ENCODE data around the gene SLC16A11.

The SLC16A11 gene

GRCh38 chr17:7027335-7027734 lies 16.6 kb downstream of the SLC16A11 start:
- no peak overlapping the region for H3K4ac ChIP-seq (ENCODE audit: low read depth, low read length)
- no peak overlapping the region for H3K9ac ChIP-seq (ENCODE audit: low read length)
- H3K36me3 ChIP-seq (ENCODE audit: control insufficient read depth, insufficient read depth, low read length) = no peaks in the 10 kb centered on the region
- no peak overlapping the region for H3K56ac ChIP-seq (ENCODE audit: low read length)
- DNase-seq = no peak
- H3K27ac ChIP-seq (ENCODE audit: low read depth, low read length) = no peak overlapping the region
- no peaks in the 10 kb centered on the region for H3K79me1 ChIP-seq (ENCODE audit: low read length)
- no peak overlapping the region for H3K23ac ChIP-seq (ENCODE audit: low read length)
- no peak overlapping the region for H2BK120ac ChIP-seq (ENCODE audit: low read depth, low read length)
- WGBS (ENCODE audit: extremely low coverage, insufficient coverage, low lambda C conversion rate) = no CpG with 5 or more reads among the region's 13 CpGs
- H3K27me3 ChIP-seq (ENCODE audit: insufficient read depth, low read length, poor library complexity) = no peaks in the 10 kb centered on the region
- H2AK5ac ChIP-seq (ENCODE audit: low read length) = no peak overlapping the region
- no peak overlapping the region for H3K4me2 ChIP-seq (ENCODE audit: low read length)
- H3K4me3 ChIP-seq (ENCODE audit: low read length) = no peak overlapping the region
- H4K8ac ChIP-seq (ENCODE audit: low read depth, low read length) = no peak overlapping the region
- no peak overlapping the region for H2BK15ac ChIP-seq (replicated peaks; ENCODE audit: low read depth)
- H2BK5ac ChIP-seq (ENCODE audit: low read length) = no peak overlapping the region
- H3K18ac ChIP-seq (ENCODE audit: low read length) = no peak overlapping the region
- no peaks in the 10 kb centered on the region for H3K79me2 ChIP-seq (ENCODE audit: control insufficient read depth, insufficient read depth, low read length)
- no peaks in the 10 kb centered on the region for H3K4me1 ChIP-seq (ENCODE audit: control insufficient read depth, low read depth, low read length)
- no peak overlapping the region for H4K5ac ChIP-seq (ENCODE audit: low read length)

GRCh38 chr17:7026471-7027115 lies 17.3 kb downstream of the SLC16A11 start:
- Histone ChIP-seq H3K27ac (ENCODE audit: low read depth, low read length) (no peak overlapping the region), H2AK5ac (ENCODE audit: low read length) (no peak overlapping the region), H3K23ac (ENCODE audit: low read length) (no peak overlapping the region), H2BK15ac (replicated peaks; ENCODE audit: low read depth) (no peak overlapping the region), H3K79me1 (ENCODE audit: low read length) (no peaks in the 10 kb centered on the region), H4K8ac (ENCODE audit: low read depth, low read length) (no peak overlapping the region), H3K27me3 (ENCODE audit: insufficient read depth, low read length, poor library complexity) (no peaks in the 10 kb centered on the region), H3K4me1 (ENCODE audit: control insufficient read depth, low read depth, low read length) (peaks cover under 1% of the 10 kb centered on the region), H3K36me3 (ENCODE audit: control insufficient read depth, insufficient read depth, low read length) (no peaks in the 10 kb centered on the region), H3K79me2 (ENCODE audit: control insufficient read depth, insufficient read depth, low read length) (no peaks in the 10 kb centered on the region), H2BK5ac (ENCODE audit: low read length) (no peak overlapping the region), H3K9ac (ENCODE audit: low read length) (no peak overlapping the region), H4K5ac (ENCODE audit: low read length) (no peak overlapping the region), H3K4me3 (ENCODE audit: low read length) (no peak overlapping the region), H2BK120ac (ENCODE audit: low read depth, low read length) (no peak overlapping the region), H3K18ac (ENCODE audit: low read length) (no peak overlapping the region), H3K4me2 (ENCODE audit: low read length) (no peak overlapping the region), H3K56ac (ENCODE audit: low read length) (no peak overlapping the region), H3K4ac (ENCODE audit: low read depth, low read length) (no peak overlapping the region)
- no CpG with 5 or more reads among the region's 29 CpGs for WGBS (ENCODE audit: extremely low coverage, insufficient coverage, low lambda C conversion rate)
- DNase-seq = no peak

GRCh38 chr17:7025245-7025644 lies 18.6 kb downstream of the SLC16A11 start:
- H3K4ac ChIP-seq (ENCODE audit: low read depth, low read length) = no peak overlapping the region
- H2BK5ac ChIP-seq (ENCODE audit: low read length) = no peak overlapping the region
- H3K79me2 ChIP-seq (ENCODE audit: control insufficient read depth, insufficient read depth, low read length) = no peaks in the 10 kb centered on the region
- no peaks in the 10 kb centered on the region for H3K27me3 ChIP-seq (ENCODE audit: insufficient read depth, low read length, poor library complexity)
- no peak for DNase-seq
- no peaks in the 10 kb centered on the region for H3K79me1 ChIP-seq (ENCODE audit: low read length)
- H3K9ac ChIP-seq (ENCODE audit: low read length) = no peak overlapping the region
- H4K5ac ChIP-seq (ENCODE audit: low read length) = no peak overlapping the region
- WGBS (ENCODE audit: extremely low coverage, insufficient coverage, low lambda C conversion rate) = no CpG with 5 or more reads among the region's 1 CpG
- H3K23ac ChIP-seq (ENCODE audit: low read length) = no peak overlapping the region
- no peak overlapping the region for H3K4me3 ChIP-seq (ENCODE audit: low read length)
- H4K8ac ChIP-seq (ENCODE audit: low read depth, low read length) = no peak overlapping the region
- H2BK120ac ChIP-seq (ENCODE audit: low read depth, low read length) = no peak overlapping the region
- no peak overlapping the region for H3K56ac ChIP-seq (ENCODE audit: low read length)
- no peak overlapping the region for H3K27ac ChIP-seq (ENCODE audit: low read depth, low read length)
- H3K18ac ChIP-seq (ENCODE audit: low read length) = no peak overlapping the region
- H2BK15ac ChIP-seq (replicated peaks; ENCODE audit: low read depth) = no peak overlapping the region
- H3K4me1 ChIP-seq (ENCODE audit: control insufficient read depth, low read depth, low read length) = peaks cover 4% of the 10 kb centered on the region
- no peak overlapping the region for H3K4me2 ChIP-seq (ENCODE audit: low read length)
- no peak overlapping the region for H2AK5ac ChIP-seq (ENCODE audit: low read length)
- H3K36me3 ChIP-seq (ENCODE audit: control insufficient read depth, insufficient read depth, low read length) = no peaks in the 10 kb centered on the region

- H3K36me3 ChIP-seq (ENCODE audit: control insufficient read depth, insufficient read depth, low read length) = no peaks in the 10 kb centered on the region
Measured at GRCh38 chr17:7024402-7024785, 19.5 kb downstream of the SLC16A11 start.

GRCh38 chr17:7023576-7024401 lies 20.1 kb downstream of the SLC16A11 start:
- Histone ChIP-seq H4K8ac (ENCODE audit: low read depth, low read length) (no peak overlapping the region), H3K4ac (ENCODE audit: low read depth, low read length) (no peak overlapping the region), H3K36me3 (ENCODE audit: control insufficient read depth, insufficient read depth, low read length) (no peaks in the 10 kb centered on the region), H3K18ac (ENCODE audit: low read length) (no peak overlapping the region), H3K27ac (ENCODE audit: low read depth, low read length) (no peak overlapping the region), H3K79me1 (ENCODE audit: low read length) (no peaks in the 10 kb centered on the region), H2AK5ac (ENCODE audit: low read length) (no peak overlapping the region), H4K5ac (ENCODE audit: low read length) (peak overlapping the region; percentile 65), H3K79me2 (ENCODE audit: control insufficient read depth, insufficient read depth, low read length) (no peaks in the 10 kb centered on the region), H3K4me3 (ENCODE audit: low read length) (peak overlapping the region; percentile 63), H2BK15ac (replicated peaks; ENCODE audit: low read depth) (no peak overlapping the region), H3K9ac (ENCODE audit: low read length) (peak overlapping the region; percentile 87), H3K4me2 (ENCODE audit: low read length) (peak overlapping the region; percentile 96), H2BK120ac (ENCODE audit: low read depth, low read length) (no peak overlapping the region), H3K23ac (ENCODE audit: low read length) (no peak overlapping the region), H2BK5ac (ENCODE audit: low read length) (no peak overlapping the region), H3K4me1 (ENCODE audit: control insufficient read depth, low read depth, low read length) (peaks cover 5% of the 10 kb centered on the region), H3K56ac (ENCODE audit: low read length) (peak overlapping the region; percentile 91), H3K27me3 (ENCODE audit: insufficient read depth, low read length, poor library complexity) (no peaks in the 10 kb centered on the region)
- peak; percentile 99 for DNase-seq
- no CpG with 5 or more reads among the region's 51 CpGs for WGBS (ENCODE audit: extremely low coverage, insufficient coverage, low lambda C conversion rate)

More at GRCh38 chr17:7024402-7024785, 19.5 kb downstream of the SLC16A11 start:
- H2BK15ac ChIP-seq (replicated peaks; ENCODE audit: low read depth) = no peak overlapping the region
- no peak overlapping the region for H3K4ac ChIP-seq (ENCODE audit: low read depth, low read length)
- no peak overlapping the region for H3K23ac ChIP-seq (ENCODE audit: low read length)
- H3K79me2 ChIP-seq (ENCODE audit: control insufficient read depth, insufficient read depth, low read length) = no peaks in the 10 kb centered on the region
- H3K18ac ChIP-seq (ENCODE audit: low read length) = no peak overlapping the region
- H3K79me1 ChIP-seq (ENCODE audit: low read length) = no peaks in the 10 kb centered on the region
- no peak overlapping the region for H2AK5ac ChIP-seq (ENCODE audit: low read length)
- no peak overlapping the region for H2BK120ac ChIP-seq (ENCODE audit: low read depth, low read length)
- H2BK5ac ChIP-seq (ENCODE audit: low read length) = no peak overlapping the region
- no peak overlapping the region for H3K4me2 ChIP-seq (ENCODE audit: low read length)
- no peak overlapping the region for H3K56ac ChIP-seq (ENCODE audit: low read length)
- H4K5ac ChIP-seq (ENCODE audit: low read length) = no peak overlapping the region
- no peak for DNase-seq
- peaks cover 5% of the 10 kb centered on the region for H3K4me1 ChIP-seq (ENCODE audit: control insufficient read depth, low read depth, low read length)
- WGBS (ENCODE audit: extremely low coverage, insufficient coverage, low lambda C conversion rate) = no CpG with 5 or more reads among the region's 8 CpGs
- no peaks in the 10 kb centered on the region for H3K27me3 ChIP-seq (ENCODE audit: insufficient read depth, low read length, poor library complexity)
- H3K9ac ChIP-seq (ENCODE audit: low read length) = no peak overlapping the region
- no peak overlapping the region for H3K4me3 ChIP-seq (ENCODE audit: low read length)
- H3K27ac ChIP-seq (ENCODE audit: low read depth, low read length) = no peak overlapping the region
- H4K8ac ChIP-seq (ENCODE audit: low read depth, low read length) = no peak overlapping the region
